H1 (cell line): ENCODE results near the gene SGMS2. TPM values are rescaled to one million over a fixed set of nuclear protein-coding genes. Genes with fewer than 3 reads are reported as not detected.

Experiments used
- CTCF ChIA-PET: fragments of 300-600 bp; sonication (Branson Sonifier 250); formaldehyde crosslinking; loops from one replicate; lab custom pipeline; 2021; ENCODE audit not compliant: partially characterized antibody; lab: Charles Lee
- POLR2A ChIA-PET: fragments of 300-600 bp; sonication (Branson Sonifier 250); formaldehyde crosslinking; loops from one replicate; lab custom pipeline; 2021; ENCODE audit warnings: inconsistent platforms; ENCODE audit not compliant: partially characterized antibody; lab: Charles Lee
- DNase-seq, 2 experiments: peaks; one replicate each; pipeline versions ENCODE4 v3.0.0 to v3.0.0-alpha.2; 2010 to 2022; ENCODE audit warnings: low spot score in 2 of 2, low read depth in 1 of 2, mixed read lengths in 1 of 2
- FAIRE-seq: peaks from 2 replicates; lab custom pipeline; 2011; peaks lifted over from hg19 to GRCh38; lab: Jason Lieb, UNC
- H2AFZ ChIP-seq: 2 replicates; pipeline ENCODE4 v1.8.1; 2012; ENCODE audit warnings: low read length, inconsistent platforms
- H2AK5ac ChIP-seq: 2 replicates; pipeline ENCODE4 v1.6.1; 2013; ENCODE audit warnings: low read depth, low read length
- H2BK120ac ChIP-seq: replicated peaks from 2 replicates; pipeline ENCODE3; 2013; ENCODE audit warnings: low read depth, low read length, inconsistent platforms
- H2BK12ac ChIP-seq: 2 replicates; pipeline ENCODE4 v1.6.1; 2013; ENCODE audit warnings: low read depth, low read length
- H2BK15ac ChIP-seq: 2 replicates; pipeline ENCODE4 v1.6.1; 2013; ENCODE audit warnings: low read length
- H2BK20ac ChIP-seq: 2 replicates; pipeline ENCODE4 v1.6.1; 2013; ENCODE audit warnings: low read length
- H2BK5ac ChIP-seq: 2 replicates; pipeline ENCODE4 v1.6.1; 2013; ENCODE audit warnings: low read depth, low read length
- H3K14ac ChIP-seq: 2 replicates; pipeline ENCODE4 v1.6.1; 2013; ENCODE audit warnings: inconsistent platforms; ENCODE audit not compliant: insufficient read length
- H3K18ac ChIP-seq: 2 replicates; pipeline ENCODE4 v1.6.1; 2013; ENCODE audit warnings: low read length; ENCODE audit errors: extremely low read depth
- H3K23ac ChIP-seq: 2 replicates; pipeline ENCODE4 v1.6.1; 2013; ENCODE audit warnings: inconsistent platforms; ENCODE audit not compliant: insufficient read length
- H3K23me2 ChIP-seq: 2 replicates; pipeline ENCODE4 v1.6.1; 2013; ENCODE audit warnings: low read depth, low read length
- H3K27ac ChIP-seq: 2 replicates; pipeline ENCODE4 v1.6.1; 2011; ENCODE audit warnings: low read depth, low read length, inconsistent platforms
- H3K27me3 ChIP-seq, 4 experiments: replicated peaks in 1 of 4; 1 replicate in 1 of 4; 2 replicates in 3 of 4; pipeline versions ENCODE4 v1.6.1 to v1.8.1; 2011 to 2013; ENCODE audit warnings: low read length in 3 of 4, mild to moderate bottlenecking in 3 of 4, inconsistent platforms in 2 of 4, mixed read lengths in 2 of 4, moderate library complexity in 1 of 4; ENCODE audit not compliant: control insufficient read depth in 3 of 4, insufficient read depth in 3 of 4; ENCODE audit errors: extremely low read depth in 1 of 4
- H3K36me3 ChIP-seq, 4 experiments: 2 replicates each; pipeline versions ENCODE4 v1.6.1 to v1.8.1; 2011 to 2013; ENCODE audit warnings: mild to moderate bottlenecking in 4 of 4, low read length in 3 of 4, moderate library complexity in 2 of 4, control low read depth in 1 of 4, inconsistent platforms in 1 of 4; ENCODE audit not compliant: insufficient read depth in 4 of 4, control insufficient read depth in 2 of 4
- H3K4ac ChIP-seq: replicated peaks from 2 replicates; pipeline ENCODE3; 2013; ENCODE audit warnings: low read length, low read depth, mixed read lengths, inconsistent platforms; ENCODE audit not compliant: insufficient read length
- H3K4me1 ChIP-seq, 4 experiments: replicated peaks in 1 of 4; 1 replicate in 1 of 4; 2 replicates in 3 of 4; pipeline versions ENCODE4 v1.6.1 to v1.8.1; 2011 to 2013; ENCODE audit warnings: low read length in 3 of 4, inconsistent platforms in 2 of 4, mixed read lengths in 1 of 4; ENCODE audit not compliant: insufficient read depth in 4 of 4, control insufficient read depth in 3 of 4
- H3K4me2 ChIP-seq, 2 experiments: 2 replicates each; pipeline versions ENCODE4 v1.6.1 to v1.8.1; 2011 to 2013; ENCODE audit warnings: low read depth in 2 of 2, low read length in 2 of 2, control low read depth in 1 of 2, inconsistent platforms in 1 of 2, mild to moderate bottlenecking in 1 of 2; ENCODE audit not compliant: insufficient read depth in 1 of 2
- H3K4me3 ChIP-seq, 4 experiments: fragments of 200-600, 300-600 bp in 1 of 4; sonication (generic), shearing (Covaris generic), sonication (Bioruptor Twin) in 1 of 4; 2 replicates each; pipeline versions ENCODE4 v1.5.1 to v1.8.1; 2011 to 2016; ENCODE audit warnings: low read length in 4 of 4, low read depth in 3 of 4, control low read depth in 2 of 4, inconsistent platforms in 2 of 4, mild to moderate bottlenecking in 2 of 4, mixed read lengths in 1 of 4, moderate library complexity in 1 of 4; ENCODE audit not compliant: insufficient read depth in 2 of 4; ENCODE audit errors: extremely low read depth in 1 of 4
- H3K56ac ChIP-seq: replicated peaks from 2 replicates; pipeline ENCODE3; 2013; ENCODE audit warnings: low read depth, mild to moderate bottlenecking, mixed read lengths, low read length, inconsistent platforms; ENCODE audit not compliant: insufficient read length
- H3K79me1 ChIP-seq: 2 replicates; pipeline ENCODE4 v1.6.1; 2013; ENCODE audit warnings: low read depth, low read length, control low read depth
- H3K79me2 ChIP-seq, 2 experiments: 2 replicates each; pipeline versions ENCODE4 v1.6.1 to v1.8.1; 2012 to 2013; ENCODE audit warnings: low read length in 2 of 2, mild to moderate bottlenecking in 2 of 2, inconsistent platforms in 1 of 2; ENCODE audit not compliant: insufficient read depth in 2 of 2, control insufficient read depth in 1 of 2
- H3K9ac ChIP-seq, 4 experiments: replicated peaks in 1 of 4; 1 replicate in 1 of 4; 2 replicates in 3 of 4; pipeline versions ENCODE4 v1.6.1 to v1.8.1; 2011 to 2013; ENCODE audit warnings: low read depth in 3 of 4, low read length in 3 of 4, control low read depth in 2 of 4, mild to moderate bottlenecking in 2 of 4, moderate library complexity in 2 of 4, inconsistent platforms in 1 of 4; ENCODE audit errors: extremely low read depth in 1 of 4
- H3K9me3 ChIP-seq, 2 experiments: 2 replicates each; pipeline versions ENCODE4 v1.6.1 to v1.8.1; 2012 to 2013; ENCODE audit warnings: mild to moderate bottlenecking in 2 of 2, moderate library complexity in 2 of 2, control low read depth in 1 of 2, inconsistent platforms in 1 of 2, low read depth in 1 of 2, low read length in 1 of 2, mixed read lengths in 1 of 2; ENCODE audit not compliant: insufficient read depth in 2 of 2
- H4K20me1 ChIP-seq, 2 experiments: replicated peaks in 1 of 2; 2 replicates each; pipeline versions ENCODE3 to v1.8.1; 2011 to 2013; ENCODE audit warnings: inconsistent platforms in 2 of 2, low read length in 2 of 2, mild to moderate bottlenecking in 1 of 2; ENCODE audit not compliant: insufficient read depth in 2 of 2, control insufficient read depth in 1 of 2
- H4K5ac ChIP-seq: 2 replicates; pipeline ENCODE4 v1.6.1; 2013; ENCODE audit warnings: low read length, low read depth, mixed read lengths, inconsistent platforms; ENCODE audit not compliant: insufficient read length
- H4K8ac ChIP-seq: 2 replicates; pipeline ENCODE4 v1.8.0; 2013; ENCODE audit warnings: mild to moderate bottlenecking, moderate library complexity, low read length, inconsistent platforms; ENCODE audit not compliant: insufficient read depth; ENCODE audit errors: extremely low read depth
- H4K91ac ChIP-seq: replicated peaks from 2 replicates; pipeline ENCODE3; 2013; ENCODE audit warnings: low read length, mixed read lengths, inconsistent platforms; ENCODE audit not compliant: insufficient read length
- BRCA1 ChIP-seq: IDR thresholded peaks from 2 replicates; pipeline ENCODE4 v1.6.1; 2012; ENCODE audit warnings: low read depth, low read length, improper control_type of control experiment
- MAFK ChIP-seq: IDR thresholded peaks from 2 replicates; pipeline ENCODE4 v1.6.1; 2012; ENCODE audit warnings: low read depth, mild to moderate bottlenecking, improper control_type of control experiment, low read length
- SIRT6 ChIP-seq: IDR thresholded peaks from one replicate; pipeline ENCODE4 v1.7.1; 2012; ENCODE audit warnings: low read length, inconsistent platforms
- WGBS, 2 experiments: shearing (Covaris generic) in 1 of 2; methylation state at CpG; one replicate each; pipeline versions ENCODE4 v1.1.6 to v1.1.7; 2013 to 2015; ENCODE audit warnings: low lambda C conversion rate in 2 of 2, mixed read lengths in 2 of 2, inconsistent platforms in 1 of 2, low coverage in 1 of 2, missing lambda C conversion rate in 1 of 2; ENCODE audit not compliant: insufficient replicate concordance in 2 of 2, insufficient coverage in 1 of 2, insufficient read length in 1 of 2; ENCODE audit errors: extremely low coverage in 1 of 2, missing lambda C conversion rate in 1 of 2; 5-methylcytosine and 5-hydroxymethylcytosine counted together
- polyA plus RNA-seq, 7 experiments: library from polyadenylated mRNA; depleted of rRNA in 3 of 7; stranded (reverse) in 5 of 7; unstranded in 2 of 7; fragments of >200 nt in 5 of 7; fragments of 200-250 nt in 2 of 7; gene quantifications; 1 replicate in 5 of 7; 2 replicates in 1 of 7; 4 replicates in 1 of 7; pipeline versions ENCODE4 v1.2.1 to v1.2.3, GENCODE V29; 2011 to 2013; ENCODE audit warnings: missing spikeins in 2 of 7, mixed read lengths in 2 of 7
- total RNA-seq: library from RNA; stranded (reverse); fragmentation: NEBNext Ultra II Directional; extraction: Animal tissue kit (Norgen Biotek cat#: 25700); gene quantifications from 2 replicates; pipeline ENCODE4 v1.2.1, GENCODE V29; 2021

The SGMS2 gene
- total and polyA plus RNA-seq, 2 of the 8 experiments (the other 6 are each of a cell fraction or from before 2014, with no cell fraction given), result 0.04 to 1.3 TPM

DNA sequence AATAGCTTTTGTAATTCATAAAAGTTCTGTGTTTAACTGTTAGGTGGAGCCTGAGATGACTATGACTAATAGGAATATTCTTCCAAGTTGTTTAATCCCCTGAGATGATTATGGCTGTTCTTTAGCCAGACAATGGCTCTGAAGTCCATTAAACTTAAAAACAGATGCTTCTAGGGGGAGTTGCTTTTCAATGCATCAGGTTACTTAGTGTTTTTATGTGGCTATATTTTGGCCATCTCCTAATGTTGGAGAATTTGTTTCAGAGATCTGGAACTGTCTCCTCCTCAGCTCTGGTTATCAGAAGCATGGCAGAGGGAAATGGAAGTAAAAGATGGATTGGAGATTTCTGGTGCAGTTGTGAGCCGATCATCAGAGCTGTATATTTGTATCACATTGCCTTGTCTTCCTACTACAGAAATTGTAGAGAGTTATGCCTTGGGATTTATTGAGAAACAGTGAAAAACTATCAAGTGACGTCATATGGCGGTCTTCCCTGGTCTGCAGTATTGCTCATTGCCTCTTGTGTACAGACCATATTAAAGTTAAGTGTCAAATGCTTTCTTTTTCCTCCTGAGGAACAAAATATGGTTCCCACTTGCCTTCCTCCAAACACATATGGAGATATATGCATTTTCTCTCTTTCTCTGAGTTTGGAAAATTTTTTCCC is 29.8 kb downstream of the SGMS2 start:
- H3K14ac ChIP-seq, result no peak overlapping the region
- H3K9ac ChIP-seq, result no peak overlapping the region
- no peak overlapping the region for H3K27ac ChIP-seq
- no peak overlapping the region for H3K4me2 ChIP-seq
- no peaks in the 10 kb centered on the region for H3K27me3 ChIP-seq
- H2BK120ac ChIP-seq, result no peak overlapping the region
- no peak overlapping the region for H2BK20ac ChIP-seq
- no peak overlapping the region for H2BK12ac ChIP-seq
- H3K79me1 ChIP-seq, result no peaks in the 10 kb centered on the region
- H3K18ac ChIP-seq, result no peak overlapping the region
- no peak overlapping the region for H2BK5ac ChIP-seq
- TF ChIP-seq SIRT6 (no peak), BRCA1 (no peak), MAFK (no peak)
- H2AFZ ChIP-seq, result no peak overlapping the region
- H2BK15ac ChIP-seq, result no peak overlapping the region
- H3K4ac ChIP-seq, result no peak overlapping the region
- no peak for DNase-seq
- H3K36me3 ChIP-seq, result no peaks in the 10 kb centered on the region
- H4K91ac ChIP-seq, result no peak overlapping the region
- no peaks in the 10 kb centered on the region; the same call in 1 of the 2 replicates for H3K23me2 ChIP-seq
- H4K5ac ChIP-seq, result no peak overlapping the region
- ChIA-PET CTCF (no interaction called here), POLR2A (no interaction called here)
- H3K23ac ChIP-seq, result no peak overlapping the region
- H3K79me2 ChIP-seq, result no peaks in the 10 kb centered on the region
- H3K4me1 ChIP-seq, result peaks cover 0 to 2% (median 0%) of the 10 kb centered on the region in 4 experiments; a peak in 1 of 7 replicates
- FAIRE-seq, result no peak
- no peak overlapping the region for H3K4me3 ChIP-seq
- no peaks in the 10 kb centered on the region for H3K9me3 ChIP-seq
- H3K56ac ChIP-seq, result no peak overlapping the region
- H2AK5ac ChIP-seq, result no peak overlapping the region
- 84% methylated on average over 3 of the region's 3 CpGs; no CpG with 5 or more reads in 1 of the 2 experiments for WGBS, 2 experiments
- H4K8ac ChIP-seq, result no peak overlapping the region
- no peaks in the 10 kb centered on the region for H4K20me1 ChIP-seq
